SK-N-SH (cell line): Measurements from ENCODE around the gene ARMH3. TPM values are rescaled to one million over a fixed set of nuclear protein-coding genes. Genes with fewer than 3 reads are reported as not detected.

Experiments
- CTCF ChIA-PET: fragments of 300-600, 350-600 bp; formaldehyde crosslinking; extraction: SDS; loops from one replicate; lab custom pipeline; 2021; lab: Yijun Ruan, JAX
- POLR2A ChIA-PET: fragments of 350-600 bp; sonication (Branson Sonifier 250); formaldehyde crosslinking; extraction: SDS; loops from one replicate; lab custom pipeline; 2020; ENCODE audit warnings: antibody characterized with exemption, inconsistent platforms; lab: Yijun Ruan, JAX
- DNase-seq: peaks from one replicate; pipeline ENCODE4 v3.0.0; 2012
- H2AFZ ChIP-seq: fragments of 200-600 bp; sonication (generic); 2 replicates; pipeline ENCODE4 v1.8.1; 2016; ENCODE audit warnings: antibody characterized with exemption, mild to moderate bottlenecking, low read depth
- H3F3A ChIP-seq: fragments of 200-600 bp; sonication (generic); replicated peaks from 2 replicates; pipeline ENCODE3; 2016; ENCODE audit warnings: antibody characterized with exemption, mild to moderate bottlenecking; ENCODE audit not compliant: insufficient read depth
- H3K27ac ChIP-seq, 2 experiments: fragments of 200-500 bp in 1 of 2; fragments of 200-600 bp in 1 of 2; sonication (Bioruptor generic) in 1 of 2; sonication (generic), shearing (Covaris generic) in 1 of 2; 2 replicates each; pipeline versions ENCODE4 v1.5.1 to v1.6.1; 2014 to 2016; ENCODE audit warnings: low read depth in 2 of 2, inconsistent platforms in 1 of 2, low read length in 1 of 2, mild to moderate bottlenecking in 1 of 2, mixed read lengths in 1 of 2
- H3K27me3 ChIP-seq: fragments of 200-600 bp; sonication (generic), shearing (Covaris generic); 2 replicates; pipeline ENCODE4 v1.6.1; 2016; ENCODE audit warnings: mixed run types; ENCODE audit not compliant: insufficient read depth
- H3K36me3 ChIP-seq, 2 experiments: fragments of 200-500 bp in 1 of 2; fragments of 200-600 bp in 1 of 2; sonication (Bioruptor generic) in 1 of 2; sonication (generic) in 1 of 2; replicated peaks in 1 of 2; 2 replicates each; pipeline versions ENCODE3 to v1.5.1; 2014 to 2016; ENCODE audit warnings: low read length in 1 of 2, mild to moderate bottlenecking in 1 of 2; ENCODE audit not compliant: insufficient read depth in 2 of 2, control insufficient read depth in 1 of 2
- H3K4me1 ChIP-seq, 2 experiments: fragments of 200-500 bp in 1 of 2; fragments of 200-600 bp in 1 of 2; sonication (Bioruptor generic) in 1 of 2; sonication (generic), shearing (Covaris generic) in 1 of 2; 2 replicates each; pipeline versions ENCODE4 v1.5.1 to v1.6.1; 2014 to 2016; ENCODE audit warnings: low read depth in 1 of 2, low read length in 1 of 2, mixed run types in 1 of 2; ENCODE audit not compliant: insufficient read depth in 2 of 2, control insufficient read depth in 1 of 2
- H3K4me2 ChIP-seq: fragments of 200-600 bp; sonication (generic), shearing (Covaris generic); 2 replicates; pipeline ENCODE4 v1.6.1; 2017; ENCODE audit warnings: mixed run types
- H3K4me3 ChIP-seq, 2 experiments: fragments of 200-500 bp in 1 of 2; fragments of 200-600 bp in 1 of 2; sonication (Bioruptor generic) in 1 of 2; sonication (generic), shearing (Covaris generic) in 1 of 2; 2 replicates each; pipeline versions ENCODE4 v1.5.1 to v1.8.1; 2014 to 2016; ENCODE audit warnings: low read depth in 2 of 2, inconsistent platforms in 1 of 2, low read length in 1 of 2, mild to moderate bottlenecking in 1 of 2, mixed read lengths in 1 of 2, moderate library complexity in 1 of 2
- H3K79me2 ChIP-seq: fragments of 200-600 bp; sonication (generic); 2 replicates; pipeline ENCODE4 v1.8.1; 2017; ENCODE audit warnings: mild to moderate bottlenecking; ENCODE audit not compliant: insufficient read depth
- H3K9ac ChIP-seq: fragments of 200-600 bp; sonication (generic); 2 replicates; pipeline ENCODE4 v1.6.1; 2017; ENCODE audit warnings: mixed run types
- H3K9me2 ChIP-seq: fragments of 200-600 bp; sonication (generic); 2 replicates; pipeline ENCODE4 v1.6.1; 2017; ENCODE audit warnings: mixed run types
- H3K9me3 ChIP-seq: fragments of 200-600 bp; sonication (generic); 2 replicates; pipeline ENCODE4 v1.6.1; 2017; ENCODE audit warnings: mixed run types, mild to moderate bottlenecking, moderate library complexity
- H4K20me1 ChIP-seq: fragments of 200-600 bp; sonication (generic); 2 replicates; pipeline ENCODE4 v1.6.1; 2017; ENCODE audit warnings: mild to moderate bottlenecking, mixed run types; ENCODE audit not compliant: insufficient read depth
- EZH2phosphoT487 ChIP-seq: fragments of 200-600 bp; sonication (generic); IDR thresholded peaks from 2 replicates; pipeline ENCODE4 v1.6.1; 2017; ENCODE audit warnings: low read depth, mixed run types, mild to moderate bottlenecking, antibody characterized with exemption, moderate library complexity, borderline replicate concordance
- FOSL2 ChIP-seq: IDR thresholded peaks from 2 replicates; pipeline ENCODE4 v1.4.0; 2012; ENCODE audit warnings: low read depth, mild to moderate bottlenecking, moderate library complexity, borderline replicate concordance
- FOXM1 ChIP-seq: IDR thresholded peaks from 2 replicates; pipeline ENCODE4 v1.4.0; 2012; ENCODE audit warnings: low read depth, mild to moderate bottlenecking
- MEF2A ChIP-seq: IDR thresholded peaks from 2 replicates; pipeline ENCODE4 v1.4.0; 2012; ENCODE audit warnings: low read depth, borderline replicate concordance
- NRF1 ChIP-seq: IDR thresholded peaks from 2 replicates; pipeline ENCODE4 v1.6.1; 2012; ENCODE audit warnings: low read depth, mild to moderate bottlenecking, low read length
- POLR2AphosphoS5 ChIP-seq: IDR thresholded peaks from 2 replicates; pipeline ENCODE4 v1.6.1; 2012; ENCODE audit warnings: low read depth, low read length
- RFX5 ChIP-seq: IDR thresholded peaks from 2 replicates; pipeline ENCODE4 v1.6.1; 2012; ENCODE audit warnings: mild to moderate bottlenecking, improper control_type of control experiment, low read length
- RXRA ChIP-seq: IDR thresholded peaks from 2 replicates; pipeline ENCODE4 v1.4.0; 2012; ENCODE audit warnings: low read depth, mild to moderate bottlenecking, borderline replicate concordance
- WGBS: methylation state at CpG from one replicate; pipeline ENCODE4 v1.1.6; 2017; ENCODE audit warnings: low lambda C conversion rate; 5-methylcytosine and 5-hydroxymethylcytosine counted together
- polyA plus RNA-seq, 3 experiments: library from polyadenylated mRNA; depleted of rRNA; stranded (reverse); fragments of >200 nt; gene quantifications; 2 replicates each; pipeline ENCODE4 v1.2.3, GENCODE V29; 2012
- TF ChIP-seq, protein P1 (sequence below): IDR thresholded peaks from 2 replicates; pipeline ENCODE4; 2012
- TF ChIP-seq, protein P2 (sequence below): IDR thresholded peaks from 2 replicates; pipeline ENCODE4 v1.6.1; 2012; ENCODE audit warnings: mild to moderate bottlenecking, low read depth, low read length, moderate library complexity
- TF ChIP-seq, protein P3 (sequence below): IDR thresholded peaks from 2 replicates; pipeline ENCODE4 v1.4.0; 2012; ENCODE audit warnings: low read depth

The ARMH3 gene
- polyA plus RNA-seq, 1 of the 3 experiments (the other 2 are of a cell fraction), result 12.1 TPM

GRCh38 chr10:101839416-101840063 is 216.4 kb downstream of the ARMH3 start:
- CTCF ChIA-PET, result interaction anchor here (1.1 to 13.4 kb wide), 12 partner anchors 9 to 630 kb away, joined by 3 to 301 read pairs (median 19); no protein-coding TSS in a partner anchor

More at GRCh38 chr10:101839416-101840063, 216.4 kb downstream of the ARMH3 start:
- no peaks in the 10 kb centered on the region for H3K27me3 ChIP-seq
- 66% methylated on average over 27 of the region's 36 CpGs for WGBS
- H3K9me2 ChIP-seq, result no peaks in the 10 kb centered on the region
- no peaks in the 10 kb centered on the region for H3K9me3 ChIP-seq
- H4K20me1 ChIP-seq, result 0 out of 2 replicates have a peak, but pooled peaks cover 4% of the 10 kb centered on the region
- H2AFZ ChIP-seq, result no peak overlapping the region
- H3K79me2 ChIP-seq, result peaks cover 5% of the 10 kb centered on the region; the same call in 1 of the 2 replicates
- POLR2A ChIA-PET, result interaction anchor here (1.1 to 2.7 kb wide), 3 partner anchors 19 to 170 kb away, joined by 3 to 10 read pairs (median 5); partner anchors contain the start of gene OGA
- H3K27ac ChIP-seq, result no peak overlapping the region
- no peak overlapping the region for H3K4me2 ChIP-seq
- H3K4me1 ChIP-seq, result peaks cover 0 to 16% of the 10 kb centered on the region in 2 experiments; a peak in 1 of 4 replicates
- TF ChIP-seq EZH2phosphoT487 (no peak), POLR2AphosphoS5 (no peak), FOSL2 (no peak), NRF1 (no peak), FOXM1 (no peak), RXRA (no peak), RFX5 (no peak), MEF2A (no peak)
- TF ChIP-seq, protein P1, sequence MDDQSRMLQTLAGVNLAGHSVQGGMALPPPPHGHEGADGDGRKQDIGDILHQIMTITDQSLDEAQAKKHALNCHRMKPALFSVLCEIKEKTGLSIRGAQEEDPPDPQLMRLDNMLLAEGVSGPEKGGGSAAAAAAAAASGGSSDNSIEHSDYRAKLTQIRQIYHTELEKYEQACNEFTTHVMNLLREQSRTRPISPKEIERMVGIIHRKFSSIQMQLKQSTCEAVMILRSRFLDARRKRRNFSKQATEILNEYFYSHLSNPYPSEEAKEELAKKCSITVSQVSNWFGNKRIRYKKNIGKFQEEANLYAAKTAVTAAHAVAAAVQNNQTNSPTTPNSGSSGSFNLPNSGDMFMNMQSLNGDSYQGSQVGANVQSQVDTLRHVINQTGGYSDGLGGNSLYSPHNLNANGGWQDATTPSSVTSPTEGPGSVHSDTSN, result no peak
- TF ChIP-seq, protein P2, sequence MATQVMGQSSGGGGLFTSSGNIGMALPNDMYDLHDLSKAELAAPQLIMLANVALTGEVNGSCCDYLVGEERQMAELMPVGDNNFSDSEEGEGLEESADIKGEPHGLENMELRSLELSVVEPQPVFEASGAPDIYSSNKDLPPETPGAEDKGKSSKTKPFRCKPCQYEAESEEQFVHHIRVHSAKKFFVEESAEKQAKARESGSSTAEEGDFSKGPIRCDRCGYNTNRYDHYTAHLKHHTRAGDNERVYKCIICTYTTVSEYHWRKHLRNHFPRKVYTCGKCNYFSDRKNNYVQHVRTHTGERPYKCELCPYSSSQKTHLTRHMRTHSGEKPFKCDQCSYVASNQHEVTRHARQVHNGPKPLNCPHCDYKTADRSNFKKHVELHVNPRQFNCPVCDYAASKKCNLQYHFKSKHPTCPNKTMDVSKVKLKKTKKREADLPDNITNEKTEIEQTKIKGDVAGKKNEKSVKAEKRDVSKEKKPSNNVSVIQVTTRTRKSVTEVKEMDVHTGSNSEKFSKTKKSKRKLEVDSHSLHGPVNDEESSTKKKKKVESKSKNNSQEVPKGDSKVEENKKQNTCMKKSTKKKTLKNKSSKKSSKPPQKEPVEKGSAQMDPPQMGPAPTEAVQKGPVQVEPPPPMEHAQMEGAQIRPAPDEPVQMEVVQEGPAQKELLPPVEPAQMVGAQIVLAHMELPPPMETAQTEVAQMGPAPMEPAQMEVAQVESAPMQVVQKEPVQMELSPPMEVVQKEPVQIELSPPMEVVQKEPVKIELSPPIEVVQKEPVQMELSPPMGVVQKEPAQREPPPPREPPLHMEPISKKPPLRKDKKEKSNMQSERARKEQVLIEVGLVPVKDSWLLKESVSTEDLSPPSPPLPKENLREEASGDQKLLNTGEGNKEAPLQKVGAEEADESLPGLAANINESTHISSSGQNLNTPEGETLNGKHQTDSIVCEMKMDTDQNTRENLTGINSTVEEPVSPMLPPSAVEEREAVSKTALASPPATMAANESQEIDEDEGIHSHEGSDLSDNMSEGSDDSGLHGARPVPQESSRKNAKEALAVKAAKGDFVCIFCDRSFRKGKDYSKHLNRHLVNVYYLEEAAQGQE, result no peak
- TF ChIP-seq, protein P3, sequence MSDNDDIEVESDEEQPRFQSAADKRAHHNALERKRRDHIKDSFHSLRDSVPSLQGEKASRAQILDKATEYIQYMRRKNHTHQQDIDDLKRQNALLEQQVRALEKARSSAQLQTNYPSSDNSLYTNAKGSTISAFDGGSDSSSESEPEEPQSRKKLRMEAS, result no peak
- H3K9ac ChIP-seq, result no peak overlapping the region
- no peaks in the 10 kb centered on the region for H3K36me3 ChIP-seq
- DNase-seq, result peak; percentile 77
- H3K4me3 ChIP-seq, result no peak overlapping the region; a peak in 1 of 4 replicates
- peaks cover 8% of the 10 kb centered on the region for H3F3A ChIP-seq
